ENCODE data around the gene USP25.

Gene USP25

DNA sequence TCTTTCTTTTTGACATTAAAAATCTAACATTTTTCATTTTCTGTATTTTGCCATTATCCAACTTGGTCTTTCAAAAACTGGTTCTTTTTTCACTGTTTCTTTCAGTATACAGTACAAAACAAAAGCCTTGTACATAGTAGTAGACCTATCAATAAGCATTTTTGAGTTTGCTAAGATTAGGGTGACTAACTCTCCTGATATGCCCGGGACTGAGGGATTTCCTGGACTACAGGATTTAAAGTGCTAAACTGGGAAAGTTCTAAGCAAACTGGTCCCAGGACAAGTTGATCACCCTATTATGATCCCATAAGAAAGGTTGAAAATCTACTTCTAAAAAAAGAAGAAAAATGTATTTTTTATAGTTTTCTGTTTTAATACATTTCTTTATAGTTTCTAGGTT, 120.9 kb downstream of the USP25 start:
- DNase-seq (ENCODE audit: low read depth in 2 of 2), result no peak

DNA sequence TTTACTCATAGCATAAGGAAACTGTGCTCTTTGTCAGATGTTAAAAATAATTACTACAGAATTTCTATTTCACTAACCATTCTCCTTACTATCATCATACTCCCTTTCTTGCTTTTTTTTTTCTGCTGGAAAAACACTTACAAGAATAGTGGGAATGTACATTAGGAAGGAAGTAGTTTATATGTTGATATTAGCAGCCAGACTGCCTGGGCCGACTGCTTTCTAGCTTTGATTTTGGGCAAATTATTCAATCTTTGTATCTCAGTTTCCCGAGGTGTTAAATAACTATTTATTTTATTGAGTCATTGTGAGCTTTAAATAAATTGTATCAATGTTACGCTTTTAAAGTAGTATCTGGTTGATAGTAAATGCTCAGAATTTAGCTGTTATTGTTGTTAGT, 122.4 kb downstream of the USP25 start:
- DNase-seq (ENCODE audit: low read depth in 2 of 2), result no peak

DNA sequence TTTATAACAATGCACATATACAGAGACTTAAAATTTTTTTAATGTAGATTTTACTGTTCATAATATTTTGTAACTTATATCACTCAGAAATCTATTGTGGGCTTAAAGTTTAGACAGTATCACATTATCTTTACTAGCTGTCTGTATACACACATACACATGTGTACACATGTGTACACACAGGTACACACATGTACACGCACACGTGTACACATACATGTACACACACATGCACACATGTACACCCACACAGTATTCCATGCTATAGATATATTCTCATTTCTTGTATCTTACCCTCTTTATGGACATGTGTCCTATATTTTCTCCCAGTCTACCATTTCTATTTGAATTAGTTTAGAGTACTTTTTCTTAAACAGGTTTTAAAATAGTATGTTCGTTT, 123.3 kb downstream of the USP25 start:
- DNase-seq (ENCODE audit: low read depth in 2 of 2), result no peak

DNA sequence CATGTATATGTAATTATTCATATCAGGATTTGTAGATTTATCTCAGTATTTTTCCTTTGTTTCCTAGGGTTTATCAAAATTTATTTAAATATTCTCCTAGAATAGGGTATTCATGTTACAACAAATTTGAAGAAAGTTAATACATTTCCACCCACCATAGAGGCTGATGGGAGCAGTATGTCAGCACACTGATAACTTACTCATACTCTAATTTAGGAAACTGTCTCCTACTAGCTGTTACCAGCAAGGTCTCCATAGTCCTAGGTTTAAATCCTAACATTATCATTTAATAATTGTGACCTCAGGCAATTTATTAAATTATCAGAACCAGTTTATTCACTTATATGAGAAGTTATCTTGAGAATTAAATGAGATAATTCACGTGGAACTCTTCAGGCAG, 127.0 kb downstream of the USP25 start:
- DNase-seq (ENCODE audit: low read depth in 2 of 2), result no peak

DNA sequence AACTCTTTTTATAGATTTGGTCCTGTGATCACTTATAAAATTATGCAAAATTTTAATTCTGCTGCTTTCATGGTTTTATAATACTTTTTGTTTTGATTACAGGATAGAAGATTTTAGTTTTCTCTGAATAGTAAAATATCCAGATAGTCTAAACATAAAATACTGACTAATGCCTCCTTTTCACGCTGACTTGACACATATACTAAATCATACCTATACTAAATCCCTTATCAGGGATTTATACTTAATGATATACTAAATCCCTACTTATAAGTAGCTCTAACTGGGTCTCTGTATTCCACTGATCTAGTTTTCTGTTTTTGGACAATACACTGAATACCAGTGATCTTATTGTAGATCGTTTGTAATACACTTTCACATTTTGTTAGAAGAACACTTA, 128.0 kb downstream of the USP25 start:
- no peak for DNase-seq (ENCODE audit: low read depth in 2 of 2)

DNA sequence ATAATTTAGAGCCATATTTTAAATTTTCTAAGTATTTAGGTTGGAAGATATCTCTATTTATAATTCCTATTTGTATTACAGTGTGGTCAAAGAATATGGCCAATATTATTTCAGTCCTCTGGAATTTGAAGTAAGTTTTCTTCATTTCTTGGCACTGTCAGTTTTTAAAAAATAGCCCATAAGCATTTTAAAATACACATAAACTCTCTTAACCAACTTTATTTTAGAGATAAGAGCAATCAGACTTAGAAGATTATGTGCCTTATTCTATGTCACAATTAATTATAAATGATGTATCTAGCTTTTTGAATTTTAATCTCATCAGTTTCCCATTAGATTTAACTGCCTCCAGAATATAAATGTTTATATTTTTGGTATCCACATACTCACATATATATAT, 130.8 kb downstream of the USP25 start:
- no peak for DNase-seq (ENCODE audit: low read depth in 2 of 2)

DNA sequence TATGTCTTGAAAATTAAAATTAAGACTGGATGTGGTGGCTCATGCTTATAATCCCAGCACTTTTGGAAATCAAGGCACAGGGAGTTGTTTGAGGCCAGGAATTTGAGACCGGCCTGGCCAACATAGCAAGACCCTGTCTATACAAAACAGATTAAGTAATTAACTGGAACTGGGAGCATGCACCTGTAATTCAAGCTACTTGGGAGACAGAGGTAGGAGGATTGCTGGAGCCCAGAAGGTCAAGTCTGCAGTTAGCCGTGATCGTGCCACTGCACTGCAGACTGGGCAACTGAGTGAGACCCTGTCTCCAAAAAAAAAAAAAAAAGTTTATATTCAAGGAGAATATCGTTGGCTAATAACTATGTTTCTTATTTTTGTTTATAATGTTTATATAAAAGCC, 139.2 kb downstream of the USP25 start:
- no peak for DNase-seq (ENCODE audit: low read depth in 2 of 2)

DNA sequence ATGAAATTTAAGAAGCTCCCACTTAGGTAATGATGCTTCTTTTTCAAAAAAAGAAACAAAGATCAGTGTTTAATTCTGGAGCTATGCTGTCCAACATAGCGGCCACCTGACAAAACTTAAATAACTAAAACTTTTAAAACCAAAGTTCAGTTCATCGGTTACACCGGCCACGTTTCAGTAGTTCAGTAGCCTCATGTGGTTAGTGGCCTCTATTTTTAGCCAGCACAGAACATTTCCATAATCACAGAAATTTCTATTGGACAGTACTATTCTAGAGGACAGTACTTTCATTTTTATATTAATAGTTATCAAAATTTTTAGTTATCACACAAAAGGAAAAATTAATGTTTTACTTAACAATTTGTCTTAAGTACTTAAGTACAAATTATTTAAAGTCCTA, 141.0 kb downstream of the USP25 start:
- no peak for DNase-seq (ENCODE audit: low read depth in 2 of 2)

DNA sequence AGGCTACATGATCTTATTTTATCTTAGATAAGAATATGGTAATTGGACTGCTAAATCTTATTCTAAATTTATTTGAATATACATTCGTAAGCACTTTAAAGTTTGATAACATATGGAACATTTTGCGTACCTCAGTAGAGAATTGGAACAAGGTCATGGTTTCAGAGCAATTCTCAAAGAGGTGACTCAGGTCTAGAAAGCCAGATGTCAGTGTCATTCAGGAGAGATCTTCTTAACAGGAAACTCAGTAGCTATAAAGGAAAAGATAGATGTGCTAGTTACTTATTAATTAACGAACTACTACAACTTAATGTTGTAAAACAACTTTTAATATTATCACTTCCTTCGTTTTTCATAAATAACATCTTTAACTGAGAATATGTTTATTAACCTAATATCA, 142.5 kb downstream of the USP25 start:
- DNase-seq (ENCODE audit: low read depth in 2 of 2), result no peak

DNA sequence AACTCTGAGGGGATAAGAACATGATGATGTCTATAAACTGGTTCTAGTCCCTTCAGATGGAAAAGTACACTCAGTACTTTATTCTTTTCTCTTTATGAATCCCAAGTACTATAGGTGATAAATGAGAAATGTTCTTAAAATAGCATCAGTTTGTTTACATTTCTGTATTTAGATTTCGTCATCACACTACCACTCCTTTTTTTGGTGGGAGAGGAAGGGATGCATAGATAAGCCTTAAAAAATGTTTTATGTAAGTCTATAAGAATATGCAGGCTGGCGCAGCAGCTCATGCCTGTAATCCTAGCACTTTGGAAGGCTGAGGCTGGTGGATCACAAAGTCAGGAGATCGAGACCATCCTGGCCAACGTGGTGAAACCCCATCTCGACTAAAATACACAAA, 144.8 kb downstream of the USP25 start:
- no peak for DNase-seq (ENCODE audit: low read depth in 2 of 2)

DNA sequence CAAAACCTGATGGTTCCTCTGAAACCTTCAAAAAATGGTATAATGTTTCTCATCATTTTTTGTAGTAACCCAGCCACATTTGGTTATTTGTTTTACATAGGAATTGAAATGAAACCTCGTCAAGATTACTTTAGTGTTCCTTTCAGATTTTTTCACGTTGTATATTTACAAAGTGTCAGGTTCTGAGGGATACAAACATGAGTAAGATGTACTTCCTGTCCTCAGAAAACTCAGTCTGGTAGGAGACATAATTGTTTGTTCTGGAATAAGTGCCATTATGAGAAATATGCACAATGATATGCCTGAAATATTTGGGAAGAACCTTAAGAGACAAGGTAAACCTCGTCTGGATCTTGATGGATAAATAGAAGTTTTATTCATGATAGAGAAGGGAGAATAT, 145.5 kb downstream of the USP25 start:
- no peak for DNase-seq (ENCODE audit: low read depth in 2 of 2)

DNA sequence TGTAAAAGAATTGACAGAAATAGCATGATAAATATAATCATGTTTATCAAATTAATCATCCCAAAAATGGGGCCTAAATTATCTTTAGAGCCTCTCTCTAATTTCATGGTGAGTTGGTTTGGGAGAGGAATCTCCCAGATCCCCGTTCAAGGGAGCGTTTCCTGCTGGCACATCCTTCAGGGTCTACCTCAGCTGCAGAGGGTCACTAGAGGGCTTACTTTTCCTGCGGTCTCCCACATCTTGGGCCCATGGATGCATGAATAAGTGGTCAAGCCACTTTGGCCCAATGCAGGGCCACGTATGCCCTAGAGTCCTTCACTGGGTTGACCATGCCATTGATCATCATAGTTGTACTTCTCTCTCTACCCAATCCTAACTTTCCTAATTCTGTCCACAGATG, 164.1 kb downstream of the USP25 start:
- DNase-seq (ENCODE audit: low read depth in 2 of 2), result no peak

DNA sequence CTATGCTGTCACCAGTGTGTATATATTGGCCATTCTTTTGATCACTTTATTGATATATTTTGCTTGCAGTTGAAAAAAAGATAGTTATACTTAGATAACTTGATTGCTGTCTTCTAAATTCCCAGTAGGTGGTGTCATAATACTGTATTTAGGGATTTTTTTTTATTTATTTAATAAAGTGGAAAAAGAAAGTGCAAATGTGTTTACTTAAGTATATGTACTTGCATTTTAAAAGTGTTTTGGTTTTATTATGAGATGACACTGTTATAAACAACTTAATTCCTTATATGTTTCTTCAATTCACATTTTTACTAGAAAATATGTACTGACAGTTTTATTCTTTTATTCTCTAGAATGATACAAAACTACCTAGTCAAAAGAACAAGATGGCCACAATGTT, 164.8 kb downstream of the USP25 start:
- DNase-seq (ENCODE audit: low read depth in 2 of 2), result no peak

DNA sequence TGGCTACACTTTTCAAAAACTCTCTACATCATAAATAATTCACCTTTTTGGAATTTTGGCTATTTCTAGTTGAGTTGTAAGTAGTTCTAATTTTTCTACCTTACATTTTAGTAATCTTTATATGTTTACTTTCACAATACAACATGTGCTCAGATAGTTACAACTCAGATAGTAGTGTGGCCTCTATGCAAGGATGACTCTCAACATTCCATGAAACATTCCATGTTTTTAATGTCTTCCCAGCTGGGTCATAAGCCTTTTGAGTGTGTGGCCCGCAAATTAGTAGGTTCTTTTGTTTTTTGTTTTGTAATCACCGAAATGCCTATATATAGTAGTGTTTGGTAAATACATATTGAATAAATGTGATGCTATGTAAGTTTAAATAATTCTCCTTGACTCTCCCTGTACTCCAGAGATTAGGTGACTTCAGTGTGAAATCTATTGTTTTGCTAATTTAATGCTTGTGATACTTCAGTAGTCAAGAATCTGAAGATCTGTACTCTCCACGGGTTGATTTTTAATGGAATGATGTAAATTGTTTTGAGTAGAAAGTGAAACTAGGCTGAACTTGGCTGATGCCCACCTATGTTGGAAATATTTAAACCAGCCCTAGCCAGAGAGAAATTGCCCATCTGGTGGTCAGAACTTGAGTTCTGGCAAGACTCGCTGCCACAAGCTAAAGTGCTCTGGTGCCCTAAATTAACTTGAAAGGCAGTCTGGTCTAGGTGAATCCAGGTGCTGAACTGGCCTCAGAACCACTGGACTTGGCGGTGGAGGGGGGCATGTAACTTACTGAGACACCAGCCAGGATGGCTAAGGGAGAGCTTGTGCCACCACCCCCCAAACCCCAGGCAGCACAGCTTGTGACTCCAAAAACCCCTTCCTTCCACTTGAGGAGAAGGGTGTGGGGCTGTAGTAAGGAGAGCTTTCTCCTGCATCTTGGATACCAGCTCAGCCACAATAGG, 165.6 kb downstream of the USP25 start:
- no peak for DNase-seq (ENCODE audit: low read depth in 2 of 2)

DNA sequence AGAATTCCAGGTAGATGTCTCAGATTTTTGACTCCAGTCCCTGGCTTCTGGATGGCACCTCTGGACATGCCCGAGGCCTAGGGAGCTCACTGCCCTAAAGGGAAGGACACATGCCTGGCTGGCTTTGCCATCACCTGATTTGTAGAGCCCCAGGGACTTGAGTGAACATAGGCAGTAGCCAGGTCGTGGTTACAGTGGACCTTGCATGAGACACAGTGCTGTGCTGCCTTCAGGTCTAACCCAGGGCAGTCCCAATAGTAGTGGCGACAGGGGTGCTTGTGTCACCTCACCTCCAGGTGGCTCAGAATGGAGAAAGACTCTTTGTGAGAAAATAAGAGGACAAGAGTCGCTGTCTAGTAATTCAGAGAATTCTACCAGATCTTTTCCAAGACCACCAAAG, 166.7 kb downstream of the USP25 start:
- no peak for DNase-seq (ENCODE audit: low read depth in 2 of 2)

DNA sequence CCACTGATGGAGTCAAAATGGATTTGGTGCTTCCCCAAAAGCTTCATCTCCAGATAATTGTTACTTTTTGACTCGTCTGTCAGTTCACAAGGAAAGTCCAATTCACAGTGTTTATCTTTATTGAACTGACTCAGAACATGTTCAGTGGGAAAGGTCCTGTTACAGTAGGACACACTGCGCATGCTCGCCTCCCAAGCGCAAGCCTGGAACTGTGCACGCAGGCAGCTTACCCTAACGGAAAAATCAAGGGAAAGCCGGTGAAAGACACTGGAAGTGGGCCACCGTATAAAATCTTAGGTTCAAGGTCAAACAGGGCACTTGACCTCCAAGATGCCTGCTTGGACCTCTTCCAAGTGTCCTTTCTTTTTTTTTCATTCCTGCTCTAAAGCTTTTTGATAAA, 174.6 kb downstream of the USP25 start:
- no peak for DNase-seq (ENCODE audit: low read depth in 2 of 2)

DNA sequence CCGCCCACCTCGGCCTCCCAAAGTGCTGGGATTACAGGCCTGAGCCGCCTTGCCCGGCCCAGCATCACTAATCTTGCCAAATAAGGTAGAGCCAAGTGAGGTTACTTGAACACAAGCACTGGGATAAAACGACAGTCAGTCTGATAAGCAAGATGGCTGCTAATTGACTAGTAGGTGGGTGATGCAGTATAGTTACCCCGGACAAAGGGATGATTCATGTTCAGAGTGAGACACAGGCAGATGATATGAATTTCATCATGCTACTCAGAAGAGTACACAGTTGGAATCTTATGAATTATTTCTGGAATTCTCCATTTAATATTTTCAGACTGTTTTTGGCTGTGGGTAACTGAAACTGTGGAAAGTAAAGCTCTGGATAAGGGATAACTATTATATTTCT, 178.4 kb downstream of the USP25 start:
- no peak for DNase-seq (ENCODE audit: low read depth in 2 of 2)

DNA sequence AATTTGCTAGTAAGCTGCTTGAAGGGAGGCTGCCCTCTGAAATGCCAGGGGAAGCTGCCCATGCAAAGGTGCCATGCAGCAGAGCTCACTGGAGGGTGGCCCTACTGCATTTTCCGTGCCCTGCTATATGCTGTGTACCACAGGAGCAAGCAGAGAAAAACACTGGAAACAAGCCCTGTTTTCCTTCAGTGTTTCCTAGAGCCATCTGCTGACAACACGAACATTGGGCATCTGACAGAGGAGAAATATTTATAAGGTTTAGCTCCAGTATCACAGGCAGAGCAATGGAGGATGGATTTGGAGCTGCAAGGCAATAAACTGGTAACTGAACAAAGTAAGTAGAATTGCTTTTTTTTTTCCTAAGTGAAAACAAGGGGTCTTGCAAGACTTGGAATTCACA, 198.4 kb downstream of the USP25 start:
- DNase-seq (ENCODE audit: low read depth in 2 of 2), result no peak

DNA sequence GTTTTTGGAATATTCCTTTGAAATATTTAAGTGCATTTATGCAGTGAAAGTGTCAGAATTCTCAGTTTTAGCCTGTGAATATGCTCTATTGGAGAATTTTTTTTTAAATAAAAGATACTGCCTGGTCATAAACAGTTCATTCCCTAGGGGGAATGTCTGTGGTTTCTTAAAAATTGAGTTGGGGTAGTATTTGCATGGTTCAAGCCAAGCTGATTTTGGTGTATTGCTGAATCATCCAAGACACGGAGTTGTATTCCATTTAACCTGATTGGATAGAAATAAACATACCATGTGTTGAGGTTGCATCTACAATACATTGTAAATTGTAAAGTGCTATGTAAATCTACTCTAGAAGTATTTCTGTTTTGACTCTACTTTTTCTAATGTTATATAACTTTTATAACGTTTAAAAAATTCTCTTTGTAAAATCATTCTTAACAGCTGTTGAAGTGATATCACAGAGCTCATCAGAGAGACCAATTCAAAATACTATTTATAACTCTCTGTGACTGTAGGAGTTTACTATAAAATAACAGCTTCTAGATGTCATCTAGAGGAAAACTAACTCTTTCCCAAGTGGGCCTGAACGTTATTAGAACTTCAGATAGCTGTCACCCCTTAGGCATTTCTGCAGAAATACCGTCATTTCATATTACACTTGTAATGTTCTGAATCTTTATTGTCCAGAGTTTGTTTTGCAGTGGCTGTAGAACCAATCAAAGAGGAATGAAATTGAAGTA, 199.1 kb downstream of the USP25 start:
- no peak for DNase-seq (ENCODE audit: low read depth in 2 of 2)

DNA sequence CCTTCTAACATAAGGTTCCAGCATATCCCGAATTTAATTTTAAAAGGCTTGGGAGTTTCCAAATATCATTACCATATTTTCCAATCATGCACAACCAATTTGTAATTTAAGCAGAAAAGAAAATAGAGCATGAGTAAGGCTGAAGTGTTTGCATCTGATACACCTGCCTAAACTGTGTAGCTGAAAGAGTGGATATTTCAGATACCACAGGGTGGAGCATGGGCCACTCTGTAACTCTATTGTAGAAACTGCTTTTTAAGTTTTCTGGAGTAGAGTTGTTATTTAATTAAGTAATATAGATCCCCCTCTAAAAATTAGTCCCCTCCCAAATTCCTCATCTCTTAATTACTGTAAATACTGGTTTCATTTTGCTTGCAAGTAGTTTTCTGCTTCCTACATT, 199.8 kb downstream of the USP25 start:
- DNase-seq (ENCODE audit: low read depth in 2 of 2), result no peak

Data from stimulated activated CD4-positive, alpha-beta T cell treated with anti-CD3 and anti-CD28 coated beads, Interleukin-12 subunit alpha, Interleukin-12 subunit beta, amount 100 ng/mL, for 24 hours (primary cell).